HG03175 (cell line): Measurements from ENCODE around the gene CYP2W1.
"Not testable (repeated sequence)": the region's sequence is repeated elsewhere in the genome, so short reads cannot be mapped to it uniquely, and the experiment has no call there.

Experiments
- ATAC-seq: cut with Tn5 transposase; IDR thresholded peaks from one replicate; pipeline ENCODE4 v1.9.1; 2021; ENCODE audit warnings: mild to moderate bottlenecking, moderate library complexity; ENCODE audit not compliant: unreplicated experiment

The CYP2W1 gene

GRCh38 chr7:983004-983615, at the start of gene CYP2W1:
Gene CYP2W1, plus strand, starts transcription at chr7:983181. Its CDS starts 31 bp downstream, at chr7:983212.
- no peak for ATAC-seq

- ATAC-seq, result no peak
Observed at GRCh38 chr7:934469-935163, 48.4 kb upstream of the CYP2W1 start.

GRCh38 chr7:935164-935873, 47.7 kb upstream of the CYP2W1 start:
- no peak for ATAC-seq

- ATAC-seq, result no peak
Observed at GRCh38 chr7:935874-936385, 47.1 kb upstream of the CYP2W1 start.

GRCh38 chr7:936386-937054, 46.5 kb upstream of the CYP2W1 start:
- ATAC-seq, result peak; percentile 88

- ATAC-seq, result no peak
Observed at GRCh38 chr7:937856-938484, 45.0 kb upstream of the CYP2W1 start.

- no peak for ATAC-seq
Observed at GRCh38 chr7:938546-939185, 44.3 kb upstream of the CYP2W1 start.

- ATAC-seq, result no peak
Observed at GRCh38 chr7:939843-940242, 43.1 kb upstream of the CYP2W1 start.

- no peak for ATAC-seq
Observed at GRCh38 chr7:940599-941408, 42.2 kb upstream of the CYP2W1 start.

- ATAC-seq, result not testable (repeated sequence)
Observed at GRCh38 chr7:943793-944192, 39.2 kb upstream of the CYP2W1 start.

- no peak for ATAC-seq
Observed at GRCh38 chr7:944744-945143, 38.2 kb upstream of the CYP2W1 start.

- ATAC-seq, result no peak
Observed at GRCh38 chr7:945147-945555, 37.8 kb upstream of the CYP2W1 start.

GRCh38 chr7:945556-946255, 37.3 kb upstream of the CYP2W1 start:
- no peak for ATAC-seq

GRCh38 chr7:946256-946996, 36.6 kb upstream of the CYP2W1 start:
- ATAC-seq, result no peak

- ATAC-seq, result no peak
Observed at GRCh38 chr7:947391-948210, 35.4 kb upstream of the CYP2W1 start.

- no peak for ATAC-seq
Observed at GRCh38 chr7:949021-949934, 33.7 kb upstream of the CYP2W1 start.
